T-helper 22 cell (primary cell): ENCODE results near the gene CTSW.
A peak's percentile ranks its signal among the peaks of the same experiment; 100 is the strongest.
"Not testable (repeated sequence)": the region's sequence is repeated elsewhere in the genome, so short reads cannot be mapped to it uniquely, and the experiment has no call there.

Experiments used
- DNase-seq: peaks from one replicate; pipeline ENCODE4 v3.0.0-alpha.2; 2020; ENCODE audit warnings: low read depth

Gene CTSW

GRCh38 chr11:65885808-65886536 is 6.3 kb downstream of the CTSW start:
- no peak for DNase-seq

- no peak for DNase-seq
Observed at GRCh38 chr11:65886826-65887722, 7.4 kb downstream of the CTSW start.

GRCh38 chr11:65887723-65888162 is 8.1 kb downstream of the CTSW start:
- DNase-seq: no peak

- DNase-seq: peak; percentile 96
Observed at GRCh38 chr11:65888163-65888814, 8.7 kb downstream of the CTSW start, which contains the start of gene FIBP. FIBP (minus strand) TSS chr11:65888471; CDS start chr11:65888418, 53 bp downstream.

GRCh38 chr11:65890324-65891218 is 10.9 kb downstream of the CTSW start, which contains the start of gene CCDC85B:
CCDC85B (plus strand) TSS chr11:65890673; CDS start chr11:65890784, 111 bp downstream.
- peak; percentile 96 for DNase-seq

GRCh38 chr11:65891219-65892136 is 11.8 kb downstream of the CTSW start:
- DNase-seq: no peak

- not testable (repeated sequence) for DNase-seq
Observed at GRCh38 chr11:65892137-65892540, 12.5 kb downstream of the CTSW start.

- DNase-seq: no peak
Observed at GRCh38 chr11:65892661-65893317, 13.2 kb downstream of the CTSW start.

- DNase-seq: no peak
Observed at GRCh38 chr11:65894034-65894591, 14.5 kb downstream of the CTSW start.

- no peak for DNase-seq
Observed at GRCh38 chr11:65895482-65895981, 15.9 kb downstream of the CTSW start.

GRCh38 chr11:65896034-65896999 is 16.7 kb downstream of the CTSW start:
- DNase-seq: no peak

GRCh38 chr11:65897020-65897471 is 17.4 kb downstream of the CTSW start:
- DNase-seq: no peak

GRCh38 chr11:65898656-65899355 is 19.2 kb downstream of the CTSW start:
- no peak for DNase-seq

- peak; percentile 44 for DNase-seq
Observed at GRCh38 chr11:65899356-65900124, 19.9 kb downstream of the CTSW start.

- peak; percentile 97 for DNase-seq
Observed at GRCh38 chr11:65900125-65900898, 20.7 kb downstream of the CTSW start, which contains the start of gene FOSL1. FOSL1 (minus strand) TSS chr11:65900388; CDS start chr11:65900339, 49 bp downstream.

GRCh38 chr11:65900899-65901180 is 21.2 kb downstream of the CTSW start:
- DNase-seq: no peak
